Left colon (tissue), 2 donors: ENCODE results near the gene ZNF787. TPM values are rescaled to one million over a fixed set of nuclear protein-coding genes. Genes with fewer than 3 reads are reported as not detected.
A peak's percentile ranks its signal among the peaks of the same experiment; 100 is the strongest.
"Not testable (repeated sequence)": the region's sequence is repeated elsewhere in the genome, so short reads cannot be mapped to it uniquely, and the experiment has no call there.

Source experiments
- ATAC-seq: fragments of 200-7000 bp; cut with Tn5 transposase; one replicate; pipeline ENCODE4 v1.9.1; 2020; ENCODE audit warnings: mild to moderate bottlenecking, moderate library complexity
- DNase-seq, 2 donors: peaks; one replicate each; pipeline ENCODE4 v3.0.0-alpha.2; 2020
- intact Hi-C, 2 donors: fragments of 100-400 bp; cut with DNase I in 1 of 2; cut with micrococcal nuclease in 1 of 2; formaldehyde crosslinking; loops; one replicate each; pipeline versions ENCODE4 v1.11.2 to v1.14.0; 2022; cut with DNase I, micrococcal nuclease
- total RNA-seq, 2 donors: library from RNA; stranded (reverse); fragmentation: NEBNext Ultra II Directional; extraction: Animal tissue kit (Norgen Biotek cat#: 25700); gene quantifications; one replicate each; pipeline ENCODE4 v1.2.1, GENCODE V29; 2021
- donor health status: DM: no; HTN: no; CAD: no.
- donor health status: DM: yes; HTN: yes; CAD: no.

ZNF787 gene
- total RNA-seq, 2 donors from 2014 or later, result 56.6 to 59.9 TPM

DNA sequence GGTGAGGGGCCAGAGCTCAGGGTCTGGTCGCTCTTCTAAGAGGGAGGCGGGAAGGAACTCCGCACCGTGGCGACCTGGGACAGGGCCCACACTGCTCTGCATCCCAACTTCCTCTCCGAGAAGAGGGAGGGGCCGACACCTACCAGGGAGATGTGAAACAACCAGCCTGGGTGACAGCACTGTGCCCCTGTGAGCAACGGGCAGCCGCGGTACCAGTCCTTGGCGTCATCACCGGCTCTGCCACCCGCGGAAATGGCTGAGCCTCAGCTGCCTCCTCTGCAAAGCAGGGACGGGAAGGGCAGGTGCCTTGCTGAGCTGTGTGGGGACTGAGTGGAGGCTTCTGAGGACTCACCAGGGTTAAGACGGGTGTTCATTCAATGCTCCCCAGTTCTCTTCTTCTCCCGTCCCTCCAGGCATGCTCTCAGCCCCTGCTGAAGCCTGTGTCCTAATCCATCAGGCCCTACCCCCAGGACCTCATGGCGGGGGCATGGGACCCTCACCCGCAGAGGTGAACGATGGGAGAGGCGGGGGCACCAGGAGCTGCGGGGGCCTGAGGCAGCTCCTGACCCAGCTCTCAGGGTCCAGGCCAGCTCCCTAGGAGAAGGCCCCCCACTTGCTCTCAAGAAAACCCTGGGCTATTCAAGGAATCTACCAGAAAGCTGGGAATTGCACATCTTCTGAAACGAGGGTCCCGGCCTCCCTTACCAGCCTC is 9.3 kb downstream of the ZNF787 start:
- intact Hi-C loops, result no loop called here
- DNase-seq (peak; percentile 78 to 89), ATAC-seq (peak; percentile 81)

DNA sequence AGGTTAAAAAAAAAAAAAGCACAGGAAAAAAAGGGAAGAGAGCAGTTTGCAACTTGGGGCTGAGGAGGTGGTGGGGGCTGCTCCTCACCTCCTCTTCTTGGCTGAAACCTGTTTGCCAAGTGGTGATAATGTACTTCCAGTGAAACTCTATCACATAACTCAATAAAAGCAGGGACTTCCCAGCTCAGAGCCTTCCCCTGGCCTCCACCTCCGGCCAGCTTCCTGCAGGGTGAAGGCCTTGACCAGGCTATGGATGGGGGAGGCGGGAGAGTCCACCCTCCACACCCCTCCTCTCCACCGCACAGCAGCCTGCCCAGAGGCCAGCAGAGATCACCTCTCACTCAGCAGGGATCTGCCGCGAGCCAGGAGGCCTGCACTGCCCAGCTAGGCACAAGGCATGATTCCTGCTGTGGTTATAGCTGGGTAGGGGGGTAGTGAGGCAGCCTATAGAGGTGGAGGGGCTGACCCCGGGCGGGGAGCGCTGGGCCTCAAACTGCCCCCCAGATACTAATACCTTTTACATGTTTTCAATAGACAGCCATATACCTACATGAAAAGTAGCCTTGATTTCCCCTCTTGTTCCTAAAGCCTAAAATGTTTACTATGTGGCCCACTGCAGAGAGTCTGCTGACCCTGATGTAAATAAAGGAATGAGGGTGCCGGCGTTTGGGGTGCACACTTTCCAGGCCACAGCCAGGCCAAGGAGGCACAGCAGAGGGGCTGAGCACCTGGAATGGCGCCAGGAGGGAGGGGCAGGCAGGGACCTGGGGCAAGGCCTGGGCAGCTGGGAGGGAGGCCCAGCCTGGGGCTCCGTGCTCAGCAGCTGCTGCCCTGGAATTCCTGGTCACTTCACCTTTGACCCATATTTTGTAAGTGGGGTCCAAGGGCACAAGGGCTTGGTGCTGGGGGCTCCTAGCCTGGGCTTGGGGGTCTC is 10.3 kb downstream of the ZNF787 start:
- DNase-seq, result peak; percentile 61 to 74
- peak; percentile 56 for ATAC-seq
- intact Hi-C loops, result no loop called here

DNA sequence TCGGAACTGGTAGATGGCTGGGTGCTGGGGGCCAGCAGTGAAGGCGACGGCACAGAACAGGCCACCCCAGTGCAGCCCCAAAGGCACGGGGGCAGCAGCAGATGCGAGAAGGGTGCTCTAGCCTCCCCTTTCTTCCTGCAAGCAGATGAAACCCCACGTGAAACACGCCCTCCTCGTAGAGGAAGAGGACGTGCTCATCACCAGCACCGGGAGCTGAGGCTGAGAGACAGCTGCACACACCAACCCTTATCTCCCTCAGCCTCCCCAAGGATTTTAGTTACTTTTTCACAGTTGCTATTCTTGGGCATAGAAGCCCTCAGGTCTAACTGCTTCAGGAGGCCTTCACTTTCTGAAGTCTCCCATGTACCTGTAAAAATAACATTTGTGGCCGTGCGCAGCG is 11.9 kb downstream of the ZNF787 start:
- ATAC-seq (no peak), DNase-seq (no peak)
- intact Hi-C loops, result no loop called here

DNA sequence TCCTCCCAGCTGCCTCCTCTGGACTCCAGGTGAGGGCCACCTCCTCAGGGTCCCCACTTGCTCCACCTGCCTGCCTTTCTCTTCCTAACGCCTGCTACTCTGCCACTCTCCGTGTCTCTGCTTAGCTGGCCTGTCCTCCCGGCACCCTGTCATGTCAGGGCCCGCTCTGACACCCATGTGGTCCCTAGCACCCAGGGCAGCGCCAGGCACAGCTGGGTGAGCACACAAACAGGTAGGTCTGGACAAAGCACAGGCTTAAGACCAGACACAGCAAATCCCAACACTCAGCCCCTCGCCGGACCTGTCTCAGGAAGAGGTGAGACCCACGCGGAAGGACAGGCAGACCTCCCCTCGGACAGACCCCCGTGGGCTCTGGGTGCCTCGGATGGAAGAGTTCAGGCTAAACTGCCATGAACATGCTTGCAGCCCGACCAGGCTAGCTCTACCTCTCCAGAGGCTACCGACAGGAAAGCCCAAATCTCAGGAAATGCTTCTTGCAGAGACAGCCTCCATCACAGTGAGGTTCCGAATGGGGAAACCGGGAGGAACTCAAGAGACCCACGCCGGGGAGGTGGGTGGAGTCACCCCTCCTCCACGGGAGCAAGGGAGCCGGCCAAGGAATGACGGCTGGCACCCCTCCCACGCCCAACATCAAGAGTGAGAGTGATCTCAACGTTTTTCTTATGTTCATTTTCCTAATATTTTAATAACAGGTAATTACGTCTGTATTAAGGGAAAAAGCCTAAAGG is 12.5 kb downstream of the ZNF787 start:
- ATAC-seq (no peak), DNase-seq (peak in 1 of 2 donors; percentile 42)
- intact Hi-C loops, result no loop called here

DNA sequence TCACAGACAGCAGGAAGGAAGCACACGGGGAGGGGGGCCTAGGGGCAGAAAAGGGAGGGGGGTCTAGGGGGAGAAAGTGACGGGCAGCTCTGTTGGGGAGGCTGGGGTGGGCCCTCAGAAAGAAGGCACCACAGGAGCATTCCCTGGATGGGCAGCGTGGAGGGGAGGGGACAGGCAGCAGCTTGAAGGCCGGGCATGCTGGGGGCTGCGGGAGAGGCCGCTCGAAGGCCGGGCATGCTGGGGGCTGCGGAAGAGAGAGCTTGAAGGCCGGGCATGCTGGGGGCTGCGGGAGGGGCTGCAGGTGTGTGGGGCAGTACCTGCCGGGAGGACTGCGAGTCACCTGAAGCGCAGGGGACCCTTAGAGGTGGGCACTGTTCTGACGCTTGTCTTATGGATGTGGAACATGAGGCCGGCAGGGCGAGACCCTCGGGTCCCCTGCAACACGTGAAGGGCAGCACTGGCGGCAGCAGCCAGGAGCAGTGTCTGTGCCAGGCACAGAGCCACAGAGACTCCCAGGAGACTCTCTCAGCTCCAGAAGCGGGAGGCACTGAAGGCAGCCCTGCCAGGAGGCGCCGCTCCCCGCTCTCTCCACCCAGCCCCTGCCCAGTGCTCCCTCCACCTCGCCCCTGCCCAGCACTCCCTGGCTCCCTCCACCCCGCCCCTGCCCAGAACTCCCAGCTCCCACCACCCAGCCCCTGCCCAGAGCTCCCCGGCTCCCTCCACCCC is 13.3 kb downstream of the ZNF787 start:
- peak; percentile 44 for ATAC-seq
- DNase-seq, result peak; percentile 62 to 70
- intact Hi-C loops, result no loop called here

DNA sequence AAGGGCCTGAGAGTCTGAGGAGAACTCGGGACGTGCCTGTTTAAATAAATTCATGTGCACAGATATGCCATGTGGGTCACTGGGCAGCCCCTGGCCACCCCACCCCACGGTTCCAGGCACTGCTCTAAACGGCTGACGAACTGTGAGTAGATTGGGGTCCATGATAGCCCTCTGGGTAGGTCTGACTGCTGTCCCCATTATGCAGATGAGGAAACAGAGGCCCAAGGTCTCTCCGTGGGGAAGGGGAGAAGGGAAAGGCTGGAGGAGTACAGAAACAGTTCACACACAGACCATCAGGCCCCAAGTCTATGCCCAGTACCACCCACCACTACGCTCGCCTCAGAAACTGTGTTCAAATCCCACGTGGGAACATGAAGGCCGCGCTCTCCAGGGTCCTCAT is 14.1 kb downstream of the ZNF787 start:
- DNase-seq (no peak), ATAC-seq (no peak)
- intact Hi-C loops, result no loop called here

DNA sequence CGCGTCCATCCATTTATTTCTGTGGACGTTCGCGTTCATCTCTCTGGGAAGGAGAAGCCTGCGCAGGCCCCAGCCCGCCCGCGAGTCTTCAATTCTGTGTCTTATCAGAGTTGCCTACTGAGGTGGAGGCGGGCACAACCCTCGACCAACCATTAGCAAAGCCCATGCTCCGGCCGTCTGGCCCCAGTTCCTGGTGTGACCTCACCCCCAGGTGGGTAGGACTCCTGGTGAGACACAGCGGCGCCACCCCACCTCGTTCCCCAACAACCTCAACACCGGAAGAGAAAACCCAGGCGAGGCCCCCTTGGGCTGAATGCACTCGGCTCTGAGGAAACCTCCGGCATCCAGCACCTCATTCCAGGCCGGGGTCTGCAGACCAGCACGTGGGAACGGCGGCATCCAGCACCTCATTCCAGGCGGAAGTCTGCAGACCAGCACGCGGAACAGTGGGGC is 14.7 kb downstream of the ZNF787 start:
- DNase-seq (peak; percentile 76 to 90), ATAC-seq (peak; percentile 62)
- intact Hi-C loops, result no loop called here

DNA sequence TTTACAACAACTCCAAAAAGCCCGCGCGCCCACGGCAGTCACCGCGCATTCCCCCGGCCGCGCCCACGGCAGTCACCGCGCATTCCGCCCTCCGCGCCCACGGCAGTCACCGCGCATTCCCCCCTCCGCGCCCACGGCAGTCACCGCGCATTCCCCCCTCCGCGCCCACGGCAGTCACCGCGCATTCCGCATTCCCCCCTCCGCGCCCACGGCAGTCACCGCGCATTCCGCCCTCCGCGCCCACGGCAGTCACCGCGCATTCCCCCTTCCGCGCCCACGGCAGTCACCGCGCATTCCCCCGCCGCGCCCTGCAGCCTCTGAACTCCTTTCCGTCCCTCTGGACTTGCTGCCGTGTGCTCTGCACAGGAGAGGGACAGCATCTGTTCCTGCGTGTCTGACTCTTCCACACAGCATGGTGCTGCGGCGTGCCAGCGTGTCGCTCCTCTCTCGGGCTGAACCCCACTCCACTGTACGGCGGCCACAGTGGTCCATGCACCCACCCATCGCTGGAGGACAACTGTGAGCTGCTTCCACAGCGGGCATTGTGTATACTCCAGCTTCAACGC is 15.2 kb downstream of the ZNF787 start:
- intact Hi-C loops, DNase-seq: not testable (repeated sequence)
- ATAC-seq, result peak; percentile 1

DNA sequence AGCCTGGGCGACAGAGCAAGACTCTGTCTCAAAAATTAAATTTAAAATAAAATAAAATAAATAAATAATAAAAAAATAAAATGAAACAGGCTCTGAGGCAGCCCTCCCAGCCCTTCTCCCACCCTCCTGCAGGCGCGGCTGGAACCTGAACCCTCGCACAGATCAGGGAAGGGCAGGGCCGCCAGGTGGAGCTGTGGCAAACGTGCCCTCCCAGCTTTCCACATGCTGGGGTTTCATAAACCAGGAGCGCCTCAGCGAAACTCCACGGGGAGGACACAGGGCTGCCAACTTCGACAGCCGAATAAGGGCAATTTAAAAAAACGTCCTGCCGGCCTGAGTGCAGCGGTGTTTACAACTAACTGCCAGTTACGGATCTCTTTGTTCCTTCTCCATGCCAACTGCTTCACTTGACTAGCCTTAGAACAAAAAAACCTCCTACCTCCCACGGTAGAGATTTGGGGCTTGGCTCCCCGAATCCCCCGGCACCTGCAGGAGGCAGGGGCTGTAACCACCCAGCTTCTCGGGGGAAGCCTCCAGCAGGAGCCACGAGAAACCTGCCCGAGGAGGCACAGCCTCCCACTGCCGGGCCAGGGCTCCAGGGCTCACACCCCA is 15.9 kb downstream of the ZNF787 start:
- peak; percentile 89 to 90 for DNase-seq
- intact Hi-C loops, result no loop called here
- ATAC-seq, result peak; percentile 74

DNA sequence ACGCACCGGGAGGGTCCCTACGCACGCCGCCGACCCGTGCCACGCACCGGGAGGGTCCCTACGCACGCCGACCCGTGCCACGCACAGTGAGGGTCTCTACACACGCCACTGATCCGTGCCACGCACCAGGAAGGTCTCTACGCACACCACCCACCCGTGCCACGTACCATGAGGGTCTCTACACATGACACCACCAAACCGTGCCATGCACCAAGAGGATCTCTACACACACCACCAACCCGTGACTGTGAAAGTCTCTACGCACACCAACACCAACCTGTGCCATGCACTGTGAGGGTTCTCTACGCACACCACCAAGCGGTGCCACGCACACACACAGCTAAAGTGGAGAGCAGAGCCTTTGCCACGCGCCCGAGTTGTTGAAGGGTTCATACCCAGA is 16.7 kb downstream of the ZNF787 start:
- no peak for DNase-seq
- intact Hi-C loops, result no loop called here
- no peak for ATAC-seq

DNA sequence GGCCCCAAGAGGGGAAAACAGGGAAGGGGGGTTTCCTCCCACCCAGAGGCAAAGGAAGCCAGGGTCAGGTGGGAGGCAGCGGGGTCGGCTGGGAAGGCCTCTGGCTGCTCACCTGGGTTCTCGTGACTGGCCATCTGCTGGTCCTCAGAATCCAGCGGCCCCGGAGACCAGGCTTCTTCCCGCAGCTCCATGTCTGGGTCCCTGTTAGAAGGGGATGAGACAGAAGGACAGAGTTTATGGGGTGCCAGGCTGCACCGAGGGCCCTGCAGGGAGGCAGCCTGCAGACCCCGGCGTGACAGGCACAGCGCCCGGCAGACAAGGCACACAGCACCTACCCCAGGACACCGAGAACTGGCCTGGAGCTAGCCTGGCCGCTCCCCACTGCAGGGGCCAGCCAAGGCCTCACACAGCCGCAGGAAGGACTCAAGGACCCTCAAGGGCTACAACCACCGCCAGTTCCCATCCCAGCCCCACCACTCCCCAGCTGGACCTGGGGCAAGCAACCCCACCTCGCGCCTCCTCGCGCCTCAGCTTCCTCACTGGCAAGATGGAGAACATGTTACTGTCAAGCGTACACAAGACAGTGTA is 18.0 kb downstream of the ZNF787 start:
- intact Hi-C loops, result no loop called here
- ATAC-seq (no peak), DNase-seq (no peak)

DNA sequence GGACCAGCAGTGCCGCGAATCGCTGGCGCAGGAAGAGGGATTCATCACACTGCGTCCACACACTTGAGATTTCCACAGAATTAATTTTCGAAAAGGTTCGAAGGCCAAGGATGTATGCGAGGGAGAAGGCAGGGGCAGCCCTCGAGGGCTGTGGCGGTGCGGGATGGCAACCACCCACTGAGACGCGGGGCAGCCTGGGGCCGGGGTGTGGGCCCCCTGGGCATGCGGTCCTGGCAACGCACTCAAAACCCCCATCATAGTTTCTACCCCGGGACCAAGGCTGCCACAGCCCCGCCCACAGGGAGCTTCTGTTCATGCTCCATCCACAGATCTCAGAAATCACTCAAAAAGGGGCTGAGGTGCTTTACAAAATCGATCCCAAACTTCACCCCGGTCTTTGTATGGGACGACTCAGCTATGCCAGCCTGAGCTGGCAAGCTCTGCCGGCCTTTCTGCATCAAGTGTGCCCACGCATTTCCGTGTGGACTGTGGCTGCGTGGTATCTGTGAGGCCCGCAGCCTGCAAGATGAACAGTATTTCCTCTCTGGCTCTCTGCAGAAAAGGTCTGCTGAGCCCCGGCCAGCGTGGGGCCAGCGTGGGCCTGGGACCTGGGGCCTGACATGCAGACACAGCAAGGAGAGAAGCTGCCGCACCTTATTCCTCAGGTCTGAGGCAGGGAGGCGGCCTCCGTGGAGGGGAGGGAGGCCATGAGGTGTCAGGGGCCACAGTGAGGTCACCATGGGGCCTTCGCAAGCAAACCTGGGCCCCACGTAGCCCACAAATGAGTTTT is 19.2 kb downstream of the ZNF787 start:
- DNase-seq (no peak), ATAC-seq (no peak)
- intact Hi-C loops, result no loop called here

DNA sequence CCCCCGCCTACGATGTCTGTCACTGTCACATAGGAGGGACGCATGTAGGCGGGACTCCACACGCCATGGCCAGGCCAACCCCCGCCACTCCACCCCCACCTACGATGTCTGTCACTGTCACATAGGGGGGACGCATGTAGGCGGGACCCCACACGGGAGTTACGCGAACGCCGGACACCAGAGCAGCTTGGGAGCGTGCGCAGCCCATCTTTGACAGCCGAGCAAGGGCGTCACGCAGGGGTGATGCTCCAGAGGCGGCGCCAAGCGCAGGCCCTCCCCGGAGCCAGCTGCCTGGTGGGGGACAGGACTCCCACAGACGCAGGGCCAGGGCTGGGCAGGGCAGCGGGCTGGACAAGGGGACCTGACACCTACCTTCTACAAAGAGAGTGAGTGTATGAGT is 20.0 kb downstream of the ZNF787 start:
- intact Hi-C loops, result no loop called here
- no peak for DNase-seq
- ATAC-seq, result no peak

DNA sequence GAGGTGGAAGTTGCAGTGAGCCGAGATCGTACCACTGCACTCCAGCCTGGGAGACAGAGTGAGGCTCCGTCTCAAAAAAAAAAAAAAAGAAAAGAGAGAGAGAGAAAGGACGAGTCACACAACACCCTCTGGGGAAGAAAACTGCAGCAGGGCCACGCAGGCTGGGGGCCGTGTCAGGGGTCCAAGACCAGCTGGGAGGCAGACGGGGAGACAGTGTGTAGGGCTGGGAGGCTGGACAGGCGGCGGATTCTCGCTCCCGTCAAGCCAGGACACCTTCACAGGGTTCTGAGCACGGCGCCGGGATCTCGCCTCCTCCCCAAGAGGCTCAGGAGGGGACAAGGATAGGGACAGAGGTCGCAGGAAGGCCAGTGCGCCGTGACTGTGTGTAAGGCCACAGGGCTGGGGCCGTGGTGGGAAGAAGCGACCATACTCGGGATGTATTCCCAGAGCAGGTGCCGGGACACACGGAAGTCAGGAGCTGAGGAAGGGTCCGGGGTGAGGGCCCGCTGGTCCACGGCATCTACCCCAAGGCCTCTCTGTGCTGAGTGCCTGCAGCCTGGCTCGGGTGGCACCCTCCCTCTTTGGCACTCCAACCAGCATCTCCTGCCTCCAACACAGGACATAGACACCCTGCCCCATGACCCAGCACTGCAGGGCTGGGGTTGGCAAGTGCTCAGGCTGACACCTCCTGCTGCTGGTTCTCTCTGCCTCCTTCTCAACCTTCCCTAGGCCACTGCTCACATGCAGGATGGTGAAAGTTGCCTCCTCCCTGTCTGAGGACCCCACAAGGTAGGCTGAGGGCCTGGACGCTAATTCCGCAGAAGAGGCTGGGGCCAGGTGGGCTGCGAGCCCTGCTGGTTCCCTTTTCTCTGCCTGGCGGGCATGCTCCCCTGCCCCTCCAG is 21.2 kb downstream of the ZNF787 start:
- intact Hi-C loops, result no loop called here
- no peak for DNase-seq
- no peak for ATAC-seq

DNA sequence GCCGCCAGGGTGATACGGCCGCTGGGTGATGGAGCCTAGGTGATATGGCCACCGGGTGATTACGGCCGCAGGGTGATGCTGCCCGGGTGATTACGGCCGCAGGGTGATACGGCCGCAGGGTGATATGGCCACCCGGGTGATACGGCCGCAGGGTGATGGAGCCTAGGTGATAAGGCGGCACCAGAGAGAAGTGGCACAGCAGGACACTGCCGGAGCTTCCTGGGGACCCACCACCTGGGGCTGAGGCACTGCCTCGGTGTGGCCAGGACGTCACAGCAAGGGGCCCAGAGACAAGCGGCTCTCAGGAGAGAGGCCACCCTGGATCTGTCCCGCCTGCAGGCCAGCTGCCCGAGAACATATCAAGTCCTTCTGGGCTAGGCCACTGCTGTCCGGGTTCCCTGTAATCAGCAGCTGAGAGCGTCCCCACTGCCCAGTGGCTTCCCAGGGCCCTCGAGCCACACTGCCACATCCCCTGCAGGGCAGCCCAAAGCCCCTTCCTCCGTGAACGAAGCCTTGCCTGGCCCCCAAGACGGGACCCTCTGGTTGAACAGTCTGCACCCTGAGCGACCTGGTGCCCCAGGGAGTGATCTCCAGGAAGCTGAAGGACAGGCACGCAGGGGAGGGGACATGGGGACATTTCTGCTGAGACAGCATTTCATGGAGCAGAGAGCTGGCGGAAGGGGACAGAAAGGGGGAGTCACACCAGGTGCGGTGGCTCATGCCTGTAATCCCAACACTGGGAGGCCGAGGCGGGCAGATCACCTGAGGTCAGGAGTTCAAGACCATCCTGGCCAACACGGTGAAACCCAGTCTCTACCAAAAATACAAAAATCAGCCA is 22.1 kb downstream of the ZNF787 start:
- intact Hi-C loops, result no loop called here
- ATAC-seq (no peak), DNase-seq (no peak)
